Measurements from ENCODE around the gene IGF1R. TPM values are rescaled to one million over a fixed set of nuclear protein-coding genes. Genes with fewer than 3 reads are reported as not detected.

IGF1R gene
- total RNA-seq, 1 donor from 2014 or later = 23.5 TPM

DNA sequence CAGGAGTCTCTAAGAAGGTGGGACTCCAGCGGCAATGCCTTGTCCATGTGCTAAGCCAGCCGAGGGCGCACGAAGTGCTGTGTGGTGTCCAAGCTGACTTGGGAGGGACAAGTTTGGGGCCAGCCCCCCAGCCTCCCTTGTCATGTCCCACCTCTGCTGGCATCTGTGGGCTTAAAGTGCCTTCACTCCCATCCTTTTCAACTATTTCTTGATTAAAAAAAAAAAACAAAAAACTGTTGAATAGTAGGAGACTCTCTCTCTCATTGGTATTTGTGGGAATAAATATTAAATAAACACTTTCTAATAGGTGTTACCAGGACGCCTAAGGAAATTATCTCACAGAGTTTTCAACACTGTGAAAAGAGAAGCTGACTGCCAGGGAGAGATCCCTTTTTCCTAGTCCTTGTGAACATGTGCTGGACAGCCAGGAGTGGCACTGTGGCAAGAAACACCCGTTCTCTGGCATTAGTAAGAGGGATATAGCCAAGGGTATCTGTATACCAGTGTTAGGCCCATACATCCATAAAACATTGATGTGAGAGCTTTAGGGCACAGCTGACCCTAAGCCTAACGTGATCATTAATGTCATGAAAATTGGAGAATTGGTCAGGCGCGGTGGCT, 158.0 kb downstream of the IGF1R start:
- Histone ChIP-seq H3K4me1 (peaks cover 25% of the 10 kb centered on the region), H3K79me2 (ENCODE audit: low read depth) (peaks cover 99% of the 10 kb centered on the region), H3K36me3 (no peaks in the 10 kb centered on the region), H3K9me3 (ENCODE audit: low read depth) (no peaks in the 10 kb centered on the region), H4K20me1 (ENCODE audit: low read depth) (peaks cover 90% of the 10 kb centered on the region), H3K4me3 (no peak overlapping the region), H3K27me3 (no peaks in the 10 kb centered on the region), H3K27ac (no peak overlapping the region), H3K9ac (no peak overlapping the region), H3K4me2 (no peak overlapping the region), H2AFZ (replicated peaks) (no peak overlapping the region), H3F3A (ENCODE audit: low read depth) (peaks cover 11% of the 10 kb centered on the region)
- Mint-ChIP-seq H3K27ac (no peak overlapping the region), H3K4me3 (no peak overlapping the region), H3K27me3 (ENCODE audit: insufficient read depth, low read depth) (peaks cover 5% of the 10 kb centered on the region), H3K36me3 (peaks cover 9% of the 10 kb centered on the region), H3K9me3 (peaks cover 15% of the 10 kb centered on the region), H3K4me1 (peaks cover 37% of the 10 kb centered on the region)
- no peak for TF ChIP-seq EZH2 (IDR thresholded peaks at IDR 0.05)
- no peak for DNase-seq (ENCODE audit: low spot score)

DNA sequence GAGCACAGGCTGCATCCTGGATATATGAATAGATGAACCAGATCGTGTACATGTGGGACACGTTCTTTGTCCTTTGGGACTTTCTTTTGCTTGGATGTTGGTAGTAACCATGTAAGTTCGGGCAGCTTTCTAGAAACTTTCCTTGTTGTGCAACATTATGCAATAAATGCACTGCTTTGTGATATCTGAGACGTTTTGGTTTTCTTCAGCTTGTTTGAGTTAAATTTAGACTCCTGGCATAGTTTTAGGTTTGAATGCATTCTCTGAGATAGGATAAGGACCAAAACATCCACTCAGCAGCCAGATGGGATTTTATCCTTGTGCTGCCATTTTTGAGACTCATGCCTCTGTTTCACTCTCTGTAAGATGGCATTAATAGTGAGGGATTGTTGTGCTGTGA, 158.9 kb downstream of the IGF1R start:
- H3K27me3 ChIP-seq = no peaks in the 10 kb centered on the region
- H3K36me3 Mint-ChIP-seq = peaks cover 11% of the 10 kb centered on the region
- no peak overlapping the region for H3K9ac ChIP-seq
- peaks cover 29% of the 10 kb centered on the region for H3K4me1 Mint-ChIP-seq
- peaks cover 23% of the 10 kb centered on the region for H3K9me3 Mint-ChIP-seq
- H3K4me1 ChIP-seq = peaks cover 16% of the 10 kb centered on the region
- DNase-seq (ENCODE audit: low spot score) = no peak
- no peak overlapping the region for H3K27ac ChIP-seq
- peaks cover 81% of the 10 kb centered on the region for H4K20me1 ChIP-seq (ENCODE audit: low read depth)
- H3K4me3 Mint-ChIP-seq = no peak overlapping the region
- H3F3A ChIP-seq (ENCODE audit: low read depth) = peaks cover 2% of the 10 kb centered on the region
- no peak overlapping the region for H3K27ac Mint-ChIP-seq
- no peaks in the 10 kb centered on the region for H3K36me3 ChIP-seq
- no peak overlapping the region for H3K4me3 ChIP-seq
- no peak overlapping the region for H3K4me2 ChIP-seq
- H3K9me3 ChIP-seq (ENCODE audit: low read depth) = no peaks in the 10 kb centered on the region
- H3K79me2 ChIP-seq (ENCODE audit: low read depth) = peaks cover 98% of the 10 kb centered on the region
- no peak overlapping the region for H2AFZ ChIP-seq (replicated peaks)
- no peak for TF ChIP-seq EZH2 (IDR thresholded peaks at IDR 0.05)
- no peak for TF ChIP-seq EZH2phosphoT487 (IDR thresholded peaks at IDR 0.05)
- TF ChIP-seq, protein P1, sequence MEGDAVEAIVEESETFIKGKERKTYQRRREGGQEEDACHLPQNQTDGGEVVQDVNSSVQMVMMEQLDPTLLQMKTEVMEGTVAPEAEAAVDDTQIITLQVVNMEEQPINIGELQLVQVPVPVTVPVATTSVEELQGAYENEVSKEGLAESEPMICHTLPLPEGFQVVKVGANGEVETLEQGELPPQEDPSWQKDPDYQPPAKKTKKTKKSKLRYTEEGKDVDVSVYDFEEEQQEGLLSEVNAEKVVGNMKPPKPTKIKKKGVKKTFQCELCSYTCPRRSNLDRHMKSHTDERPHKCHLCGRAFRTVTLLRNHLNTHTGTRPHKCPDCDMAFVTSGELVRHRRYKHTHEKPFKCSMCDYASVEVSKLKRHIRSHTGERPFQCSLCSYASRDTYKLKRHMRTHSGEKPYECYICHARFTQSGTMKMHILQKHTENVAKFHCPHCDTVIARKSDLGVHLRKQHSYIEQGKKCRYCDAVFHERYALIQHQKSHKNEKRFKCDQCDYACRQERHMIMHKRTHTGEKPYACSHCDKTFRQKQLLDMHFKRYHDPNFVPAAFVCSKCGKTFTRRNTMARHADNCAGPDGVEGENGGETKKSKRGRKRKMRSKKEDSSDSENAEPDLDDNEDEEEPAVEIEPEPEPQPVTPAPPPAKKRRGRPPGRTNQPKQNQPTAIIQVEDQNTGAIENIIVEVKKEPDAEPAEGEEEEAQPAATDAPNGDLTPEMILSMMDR (IDR thresholded peaks at IDR 0.05) = no peak
- peaks cover 3% of the 10 kb centered on the region for H3K27me3 Mint-ChIP-seq (ENCODE audit: insufficient read depth, low read depth)

DNA sequence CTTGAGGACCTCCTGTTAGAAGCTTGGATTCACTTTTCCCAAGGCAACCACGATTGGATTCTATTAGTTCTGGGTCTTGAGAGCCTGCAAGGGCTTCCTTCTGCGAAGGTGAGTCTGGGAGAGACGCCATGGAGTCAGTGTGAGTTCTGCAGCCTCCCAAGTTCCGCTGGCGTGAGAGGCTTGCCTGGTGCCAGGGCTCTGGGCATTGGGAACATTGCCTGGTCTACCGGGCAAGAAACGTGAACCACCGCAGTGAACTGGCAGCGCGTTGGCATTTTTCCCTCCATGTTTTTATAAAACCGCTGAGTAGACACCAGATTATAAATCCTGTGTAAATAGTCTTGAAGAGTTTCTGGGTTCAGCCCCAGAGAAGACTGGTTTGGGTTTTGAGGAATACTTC, 160.9 kb downstream of the IGF1R start:
- TF ChIP-seq EZH2phosphoT487 (IDR thresholded peaks at IDR 0.05) = no peak
- TF ChIP-seq, protein P1 (IDR thresholded peaks at IDR 0.05) = no peak
- TF ChIP-seq EZH2 (IDR thresholded peaks at IDR 0.05) = no peak
- Histone ChIP-seq H3K36me3 (no peaks in the 10 kb centered on the region), H3K9me3 (ENCODE audit: low read depth) (no peaks in the 10 kb centered on the region), H3K27me3 (no peaks in the 10 kb centered on the region), H3F3A (ENCODE audit: low read depth) (no peaks in the 10 kb centered on the region), H2AFZ (replicated peaks) (no peak overlapping the region), H3K9ac (no peak overlapping the region), H3K4me2 (no peak overlapping the region), H3K4me3 (no peak overlapping the region), H3K79me2 (ENCODE audit: low read depth) (peaks cover 98% of the 10 kb centered on the region), H3K27ac (no peak overlapping the region), H3K4me1 (peaks cover 10% of the 10 kb centered on the region), H4K20me1 (ENCODE audit: low read depth) (peaks cover 69% of the 10 kb centered on the region)
- Mint-ChIP-seq H3K27ac (no peak overlapping the region), H3K9me3 (peaks cover 24% of the 10 kb centered on the region), H3K4me1 (peaks cover 17% of the 10 kb centered on the region), H3K36me3 (peaks cover 20% of the 10 kb centered on the region), H3K4me3 (no peak overlapping the region), H3K27me3 (ENCODE audit: insufficient read depth, low read depth) (peaks cover under 1% of the 10 kb centered on the region)
- DNase-seq (ENCODE audit: low spot score) = no peak

DNA sequence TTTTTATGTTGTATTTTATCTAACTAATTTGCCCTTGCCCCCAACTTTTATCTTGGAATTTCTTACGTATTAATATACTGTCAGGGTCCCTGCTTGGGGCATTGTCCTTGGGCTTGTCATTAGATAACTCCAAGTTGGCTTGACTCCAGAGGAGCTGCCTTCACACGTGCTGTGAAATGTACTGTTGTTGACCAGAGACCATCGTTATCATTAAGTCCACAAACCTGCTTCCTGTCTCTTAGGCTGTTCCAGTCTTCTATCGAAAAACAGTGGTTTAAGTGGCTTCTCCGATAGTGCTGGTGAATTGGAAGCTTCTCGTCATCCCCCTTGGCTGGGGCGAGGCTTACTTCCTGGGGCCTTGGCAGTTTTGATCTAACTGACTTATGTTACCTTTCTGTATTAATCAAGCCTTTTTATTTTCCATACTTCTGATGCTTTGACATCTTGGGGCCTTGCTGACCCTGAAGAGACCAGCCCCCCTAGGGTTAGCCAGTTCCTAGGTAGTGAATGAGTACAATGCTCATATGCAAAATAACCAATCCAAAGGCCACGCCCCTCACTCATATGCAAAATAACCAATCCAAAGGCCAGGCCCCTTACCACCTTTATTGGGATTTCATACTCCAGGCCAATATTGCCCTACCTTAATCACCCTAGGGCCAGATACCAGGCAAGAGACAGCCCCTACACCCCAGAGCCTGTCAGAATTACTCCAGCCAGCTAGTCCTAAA, 164.5 kb downstream of the IGF1R start:
- no peak overlapping the region for H3K4me3 Mint-ChIP-seq
- Histone ChIP-seq H3K27me3 (no peaks in the 10 kb centered on the region), H3K79me2 (ENCODE audit: low read depth) (peaks cover 98% of the 10 kb centered on the region), H3K4me1 (peaks cover 10% of the 10 kb centered on the region), H4K20me1 (ENCODE audit: low read depth) (peaks cover 47% of the 10 kb centered on the region), H2AFZ (replicated peaks) (no peak overlapping the region), H3K9me3 (ENCODE audit: low read depth) (no peaks in the 10 kb centered on the region), H3K36me3 (no peaks in the 10 kb centered on the region), H3K9ac (no peak overlapping the region), H3F3A (ENCODE audit: low read depth) (no peaks in the 10 kb centered on the region), H3K4me3 (no peak overlapping the region), H3K4me2 (no peak overlapping the region), H3K27ac (no peak overlapping the region)
- no peaks in the 10 kb centered on the region for H3K4me1 Mint-ChIP-seq
- H3K27ac Mint-ChIP-seq = no peak overlapping the region
- peaks cover 34% of the 10 kb centered on the region for H3K36me3 Mint-ChIP-seq
- TF ChIP-seq EZH2phosphoT487 (IDR thresholded peaks at IDR 0.05) = no peak
- no peak for TF ChIP-seq EZH2 (IDR thresholded peaks at IDR 0.05)
- TF ChIP-seq, protein P1 (IDR thresholded peaks at IDR 0.05) = no peak
- no peaks in the 10 kb centered on the region for H3K27me3 Mint-ChIP-seq (ENCODE audit: insufficient read depth, low read depth)
- no peak for DNase-seq (ENCODE audit: low spot score)
- peaks cover 38% of the 10 kb centered on the region for H3K9me3 Mint-ChIP-seq

Data from neural progenitor cell (in vitro differentiated cells).